Fibroblast of the aortic adventitia (primary cell): ENCODE data around the gene RPS23. TPM values are rescaled to one million over a fixed set of nuclear protein-coding genes. Genes with fewer than 3 reads are reported as not detected.
A peak's percentile ranks its signal among the peaks of the same experiment; 100 is the strongest.
"Not testable (repeated sequence)": the region's sequence is repeated elsewhere in the genome, so short reads cannot be mapped to it uniquely, and the experiment has no call there.

Source experiments
- DNase-seq: peaks from one replicate; pipeline ENCODE4 v3.0.0-alpha.2; 2010; ENCODE audit warnings: low read depth
- H3K4me3 ChIP-seq: 2 replicates; pipeline ENCODE4 v1.5.1; 2011; ENCODE audit warnings: low read depth, mild to moderate bottlenecking, control low read depth, low read length, moderate library complexity
- CTCF ChIP-seq: IDR thresholded peaks from 2 replicates; pipeline ENCODE4 v1.5.1; 2011; ENCODE audit warnings: mild to moderate bottlenecking, low read length, control low read depth, inconsistent platforms; ENCODE audit not compliant: insufficient read depth
- total RNA-seq: library from RNA; depleted of rRNA; stranded (reverse); fragments of >200 nt; gene quantifications from 2 replicates; pipeline ENCODE4 v1.2.3, GENCODE V29; 2012; ENCODE audit warnings: low replicate concordance

The RPS23 gene
- total RNA-seq, 1 donor: 4,809 TPM

GRCh38 chr5:82277613-82277986, 554 bp downstream of the RPS23 start:
- peak overlapping the region; percentile 93 for H3K4me3 ChIP-seq
- TF ChIP-seq CTCF: no peak
- peak; percentile 16 for DNase-seq

- H3K4me3 ChIP-seq: peak overlapping the region; percentile 93
- no peak for TF ChIP-seq CTCF
- no peak for DNase-seq
These were observed 1.1 kb downstream of the RPS23 start for GRCh38 chr5:82276800-82277612.

GRCh38 chr5:82275216-82275664, 2.9 kb downstream of the RPS23 start:
- no peak for DNase-seq
- TF ChIP-seq CTCF: no peak
- no peak overlapping the region for H3K4me3 ChIP-seq

GRCh38 chr5:82274343-82275211, 3.6 kb downstream of the RPS23 start:
- no peak for TF ChIP-seq CTCF
- H3K4me3 ChIP-seq: no peak overlapping the region
- DNase-seq: no peak

- not testable (repeated sequence) for DNase-seq, H3K4me3 ChIP-seq
These were observed 4.7 kb downstream of the RPS23 start for GRCh38 chr5:82273426-82273825.

- not testable (repeated sequence) for DNase-seq, H3K4me3 ChIP-seq
These were observed 5.4 kb downstream of the RPS23 start for GRCh38 chr5:82272571-82273356.

- not testable (repeated sequence) for DNase-seq, H3K4me3 ChIP-seq
These were observed 8.8 kb downstream of the RPS23 start for GRCh38 chr5:82269363-82269762.

GRCh38 chr5:82267297-82267933, 10.7 kb downstream of the RPS23 start:
- H3K4me3 ChIP-seq, DNase-seq: not testable (repeated sequence)
